ENCODE measurements around the gene PPP1R11. TPM values are rescaled to one million over a fixed set of nuclear protein-coding genes. Genes with fewer than 3 reads are reported as not detected.

The PPP1R11 gene
- total and polyA plus RNA-seq, 2 experiments from 2014 or later, result 19.6 to 26.6 TPM

GRCh38 chr6:30112402-30112994 lies 45.5 kb downstream of the PPP1R11 start:
- Histone ChIP-seq H3F3A (replicated peaks; ENCODE audit: low read depth) (no peaks in the 10 kb centered on the region), H3K27me3 (ENCODE audit: insufficient read depth) (peaks cover 56% of the 10 kb centered on the region), H3K4me2 (no peak overlapping the region), H2AFZ (no peak overlapping the region), H3K79me2 (replicated peaks; ENCODE audit: insufficient read depth) (no peaks in the 10 kb centered on the region), H3K4me1 (ENCODE audit: insufficient read depth) (no peaks in the 10 kb centered on the region), H4K20me1 (replicated peaks; ENCODE audit: insufficient read depth) (no peaks in the 10 kb centered on the region), H3K27ac (ENCODE audit: low read depth) (no peak overlapping the region), H3K9me2 (ENCODE audit: insufficient read depth) (no peaks in the 10 kb centered on the region), H3K36me3 (ENCODE audit: insufficient read depth) (no peaks in the 10 kb centered on the region), H3K4me3 (no peak overlapping the region)
- Mint-ChIP-seq H3K36me3 (ENCODE audit: low read depth) (no peaks in the 10 kb centered on the region), H3K4me3 (no peak overlapping the region), H3K4me1 (no peaks in the 10 kb centered on the region), H3K27ac (no peak overlapping the region), H3K9me3 (no peaks in the 10 kb centered on the region), H3K27me3 (ENCODE audit: insufficient read depth, low read depth, poor library complexity) (peaks cover 13% of the 10 kb centered on the region)
- ATAC-seq (no peak), DNase-seq (ENCODE audit: low spot score) (no peak)
- TF ChIP-seq ZNF114 (CRISPR knock-in tag; IDR thresholded peaks at IDR 0.05) (no peak), JUNB (IDR thresholded peaks at IDR 0.05; ENCODE audit: unreplicated experiment) (no peak), CREB1 (CRISPR knock-in tag; IDR thresholded peaks at IDR 0.05; ENCODE audit: low read depth) (no peak), NANOG (IDR thresholded peaks at IDR 0.05; ENCODE audit: borderline replicate concordance) (no peak), EZH2phosphoT487 (IDR thresholded peaks at IDR 0.05; ENCODE audit: unreplicated experiment) (no peak), REST (IDR thresholded peaks at IDR 0.05; ENCODE audit: unreplicated experiment) (no peak), ETS1 (IDR thresholded peaks at IDR 0.05) (no peak), ZNF462 (CRISPR knock-in tag; IDR thresholded peaks at IDR 0.05) (no peak), CTCF (conservative IDR thresholded peaks at IDR 0.05; ENCODE audit: low read depth in 2 of 2) (no peak), ZNF331 (CRISPR knock-in tag; IDR thresholded peaks at IDR 0.05; ENCODE audit: low read depth) (no peak), POLR2AphosphoS5 (IDR thresholded peaks at IDR 0.05; ENCODE audit: low read depth) (no peak), STAT1 (IDR thresholded peaks at IDR 0.05; ENCODE audit: unreplicated experiment) (no peak), EZH2 (IDR thresholded peaks at IDR 0.05; ENCODE audit: low read depth, unreplicated experiment) (no peak)
